MCF 10A (cell line): ENCODE results near the gene SSTR5. TPM values are rescaled to one million over a fixed set of nuclear protein-coding genes. Genes with fewer than 3 reads are reported as not detected.

Experiments used
- BruUV-seq: library from RNA; stranded (reverse); fragments of 400-500 nt; replicated peaks from 2 replicates; lab custom pipeline; 2021; lab: Mats Ljungman, UMichigan
- CTCF ChIA-PET: fragments of 300-600 bp; sonication (Branson Sonifier 250); formaldehyde crosslinking; extraction: SDS; loops from one replicate; lab custom pipeline; 2021; ENCODE audit warnings: antibody characterized with exemption, inconsistent platforms; lab: Yijun Ruan, JAX
- POLR2A ChIA-PET: fragments of 300-600, 350-650 bp; sonication (Branson Sonifier 250); formaldehyde crosslinking; extraction: SDS; loops from one replicate; lab custom pipeline; 2020; ENCODE audit warnings: antibody characterized with exemption, inconsistent platforms; lab: Yijun Ruan, JAX
- DNase-seq: peaks from one replicate; pipeline ENCODE4 v3.0.0-alpha.2; 2018; ENCODE audit not compliant: unreplicated experiment
- H3K27ac Mint-ChIP-seq: one replicate; pipeline ENCODE4 v1.8.0; 2022; ENCODE audit warnings: mild to moderate bottlenecking, low read depth, mixed read lengths; ENCODE audit not compliant: unreplicated experiment
- H3K27me3 Mint-ChIP-seq: one replicate; pipeline ENCODE4 v1.8.0; 2022; ENCODE audit warnings: mixed read lengths; ENCODE audit not compliant: insufficient read depth, unreplicated experiment
- H3K36me3 Mint-ChIP-seq: one replicate; pipeline ENCODE4 v1.8.0; 2022; ENCODE audit warnings: mild to moderate bottlenecking, moderate library complexity, mixed read lengths; ENCODE audit not compliant: insufficient read depth, unreplicated experiment
- H3K4me1 Mint-ChIP-seq: one replicate; pipeline ENCODE4 v1.8.0; 2022; ENCODE audit warnings: mixed read lengths; ENCODE audit not compliant: insufficient read depth, unreplicated experiment
- H3K4me3 Mint-ChIP-seq: one replicate; pipeline ENCODE4 v1.8.0; 2022; ENCODE audit warnings: mild to moderate bottlenecking, moderate library complexity, mixed read lengths; ENCODE audit not compliant: unreplicated experiment
- H3K9me3 Mint-ChIP-seq: one replicate; pipeline ENCODE4 v1.8.0; 2022; ENCODE audit warnings: mixed read lengths; ENCODE audit not compliant: unreplicated experiment
- CTCF ChIP-seq: fragments of 200-600 bp; IDR thresholded peaks from one replicate; pipeline ENCODE4 v1.8.0; 2022; ENCODE audit warnings: antibody characterized with exemption, mild to moderate bottlenecking; ENCODE audit not compliant: unreplicated experiment
- intact Hi-C: fragments of 100-400 bp; cut with micrococcal nuclease; formaldehyde crosslinking; loops from 2 replicates; pipeline ENCODE4 v1.14.1; 2022
- total RNA-seq: library from RNA; stranded (reverse); gene quantifications from 2 replicates; pipeline ENCODE4 v1.2.3, GENCODE V29; 2022

The SSTR5 gene
- total RNA-seq, 1 experiment from 2014 or later = not detected

GRCh38 chr16:1049976-1050247 lies 22.6 kb upstream of the SSTR5 start:
- no peaks in the 10 kb centered on the region for H3K27me3 Mint-ChIP-seq
- BruUV-seq = no TSS peak
- no peaks in the 10 kb centered on the region for H3K36me3 Mint-ChIP-seq
- H3K4me1 Mint-ChIP-seq = no peaks in the 10 kb centered on the region
- CTCF ChIA-PET = interaction anchor here (0.7 to 0.9 kb wide), 3 partner anchors 54 to 235 kb away, joined by 3 to 6 read pairs (median 5); no protein-coding TSS in a partner anchor
- H3K4me3 Mint-ChIP-seq = no peak overlapping the region
- intact Hi-C loops = no loop called here
- H3K9me3 Mint-ChIP-seq = no peaks in the 10 kb centered on the region
- no peak for TF ChIP-seq CTCF
- DNase-seq = no peak
- POLR2A ChIA-PET = interaction anchor here (0.6 kb wide), 1 partner anchor 55 kb away, joined by 3 read pairs; no protein-coding TSS in a partner anchor
- no peak overlapping the region for H3K27ac Mint-ChIP-seq

- Mint-ChIP-seq H3K4me1 (no peaks in the 10 kb centered on the region), H3K36me3 (no peaks in the 10 kb centered on the region), H3K27me3 (no peaks in the 10 kb centered on the region), H3K4me3 (no peak overlapping the region), H3K27ac (no peak overlapping the region), H3K9me3 (no peaks in the 10 kb centered on the region)
- intact Hi-C loops = no loop called here
- TF ChIP-seq CTCF = no peak
- no peak for DNase-seq
- BruUV-seq = no TSS peak
- ChIA-PET CTCF (interaction anchor here (0.7 to 0.9 kb wide), 3 partner anchors 55 to 235 kb away, joined by 3 to 6 read pairs (median 5); no protein-coding TSS in a partner anchor), POLR2A (interaction anchor here (0.6 kb wide), 1 partner anchor 55 kb away, joined by 3 read pairs; no protein-coding TSS in a partner anchor)
Observed at GRCh38 chr16:1050516-1050915, 22.0 kb upstream of the SSTR5 start.

- H3K4me3 Mint-ChIP-seq = no peak overlapping the region
- no TSS peak for BruUV-seq
- no peaks in the 10 kb centered on the region for H3K4me1 Mint-ChIP-seq
- intact Hi-C loops = no loop called here
- no peaks in the 10 kb centered on the region for H3K27me3 Mint-ChIP-seq
- no peak overlapping the region for H3K27ac Mint-ChIP-seq
- no peaks in the 10 kb centered on the region for H3K9me3 Mint-ChIP-seq
- no peak for TF ChIP-seq CTCF
- DNase-seq = no peak
- no peaks in the 10 kb centered on the region for H3K36me3 Mint-ChIP-seq
- ChIA-PET POLR2A (interaction anchor here (0.7 kb wide), 1 partner anchor 247 kb away, joined by 3 read pairs; no protein-coding TSS in a partner anchor), CTCF (interaction anchor here (0.9 kb wide), 1 partner anchor 236 kb away, joined by 6 read pairs; no protein-coding TSS in a partner anchor)
Observed at GRCh38 chr16:1050921-1051320, 21.6 kb upstream of the SSTR5 start.

- Mint-ChIP-seq H3K4me1 (no peaks in the 10 kb centered on the region), H3K27ac (no peak overlapping the region), H3K4me3 (no peak overlapping the region), H3K36me3 (no peaks in the 10 kb centered on the region), H3K27me3 (no peaks in the 10 kb centered on the region), H3K9me3 (no peaks in the 10 kb centered on the region)
- TF ChIP-seq CTCF = no peak
- intact Hi-C loops = no loop called here
- POLR2A ChIA-PET = interaction anchor here (0.7 kb wide), 1 partner anchor 247 kb away, joined by 3 read pairs; no protein-coding TSS in a partner anchor
- no peak for DNase-seq
- no TSS peak for BruUV-seq
- CTCF ChIA-PET = interaction anchor here (0.6 to 1.4 kb wide), 3 partner anchors 52 to 213 kb away, joined by 3 to 6 read pairs (median 5); no protein-coding TSS in a partner anchor
Observed at GRCh38 chr16:1051446-1051845, 21.1 kb upstream of the SSTR5 start.
